HG02678 (cell line): Measurements from ENCODE around the gene C2CD5.
"Not testable (repeated sequence)": the region's sequence is repeated elsewhere in the genome, so short reads cannot be mapped to it uniquely, and the experiment has no call there.

Experiments used
- ATAC-seq: cut with Tn5 transposase; IDR thresholded peaks from one replicate; pipeline ENCODE4 v1.9.1; 2021; ENCODE audit warnings: mild to moderate bottlenecking, moderate library complexity; ENCODE audit not compliant: unreplicated experiment

C2CD5 gene

GRCh38 chr12:22536346-22536945, 7.9 kb downstream of the C2CD5 start:
- ATAC-seq: no peak

DNA sequence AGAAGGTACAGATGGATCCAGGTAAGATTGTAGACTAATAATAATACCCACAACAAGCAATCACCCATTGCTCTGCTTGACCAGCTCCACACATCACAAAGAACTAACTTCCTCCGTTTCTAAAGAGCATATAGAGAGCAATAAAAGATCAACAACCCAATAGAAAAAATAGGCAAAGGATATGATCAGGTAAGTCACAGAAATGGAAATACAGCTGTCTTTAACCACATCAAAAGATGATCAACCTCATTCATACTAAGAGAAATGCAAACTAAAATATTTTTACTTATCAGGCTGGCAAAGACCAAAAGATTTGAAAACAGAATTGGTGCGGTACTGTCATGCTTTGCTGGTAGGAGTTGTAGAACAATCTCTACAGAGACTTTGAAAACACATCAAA, 8.9 kb downstream of the C2CD5 start:
- ATAC-seq: no peak

- no peak for ATAC-seq
Observed at GRCh38 chr12:22535038-22535437, 9.3 kb downstream of the C2CD5 start.

- peak; percentile 52 for ATAC-seq
Observed at GRCh38 chr12:22533155-22533554, 11.2 kb downstream of the C2CD5 start.

DNA sequence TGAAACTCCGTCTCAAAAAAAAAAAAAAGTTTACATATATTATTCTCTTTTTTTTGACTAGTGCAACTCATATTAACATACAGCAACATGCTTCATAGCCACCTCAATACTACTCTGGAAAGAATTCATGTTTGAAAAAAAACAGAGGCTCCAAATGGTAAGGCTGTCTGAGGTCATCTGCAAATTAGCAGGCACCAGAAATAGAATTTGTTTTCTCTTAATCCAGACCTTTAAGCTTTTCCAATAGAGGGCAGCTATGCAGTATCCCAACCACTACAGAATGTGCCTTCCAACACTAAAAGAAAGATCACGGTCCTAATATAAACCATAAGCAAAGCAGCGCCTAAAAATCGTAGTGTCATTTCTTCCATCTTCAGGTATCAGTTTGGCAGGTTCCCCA, 12.0 kb downstream of the C2CD5 start:
- no peak for ATAC-seq

DNA sequence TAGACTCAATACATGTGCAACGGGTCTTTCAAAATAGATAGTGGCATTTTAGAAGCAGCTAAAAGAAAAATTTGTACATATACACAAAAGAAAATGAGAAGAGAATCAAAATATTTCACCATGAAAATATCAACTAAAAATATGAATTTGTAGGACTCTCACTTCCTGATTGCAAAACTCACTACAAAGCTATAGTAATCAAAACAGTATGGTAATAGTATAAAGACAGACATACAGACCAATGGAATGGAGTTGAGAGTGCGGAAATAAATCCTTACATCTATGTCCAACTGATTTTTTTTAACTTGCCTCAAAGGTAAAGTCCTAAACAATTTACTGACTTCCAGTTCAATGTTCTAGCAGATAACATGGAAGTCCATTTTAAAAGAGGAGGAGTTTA, 13.1 kb downstream of the C2CD5 start:
- ATAC-seq: no peak

DNA sequence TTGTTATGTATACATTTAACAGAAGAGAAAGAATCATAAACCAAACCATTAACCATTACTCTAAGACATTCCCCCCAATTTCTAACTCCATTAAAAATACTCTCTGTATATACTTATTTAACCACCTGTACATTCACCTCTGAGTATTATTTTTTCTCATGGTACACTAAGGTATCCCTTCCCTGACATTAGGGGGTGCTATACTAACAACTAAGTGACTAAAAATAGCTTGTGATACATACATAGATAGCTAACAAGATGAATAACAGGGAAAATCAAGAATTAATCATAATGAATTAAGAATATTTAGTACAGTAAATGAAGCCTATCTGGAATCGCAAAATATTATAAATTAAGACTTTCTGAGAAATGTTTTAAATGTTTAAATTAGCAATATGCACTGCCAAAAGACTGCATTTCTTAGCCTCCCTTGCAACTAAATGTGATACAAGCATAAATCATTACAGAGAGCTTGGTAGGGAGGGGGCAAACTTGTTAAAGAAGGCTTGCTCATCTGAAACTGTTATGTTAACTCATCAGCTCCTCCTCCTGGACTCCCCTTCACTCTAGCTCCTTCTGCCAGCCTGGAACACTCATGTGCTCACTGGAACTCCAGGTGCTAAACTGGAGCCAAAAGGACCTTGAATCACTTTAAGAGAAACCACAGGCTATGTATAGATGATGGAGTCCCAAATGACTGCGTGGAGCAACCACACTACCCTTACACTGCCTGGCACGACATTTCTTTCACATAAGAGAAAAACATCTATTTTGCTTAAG, 14.9 kb downstream of the C2CD5 start:
- ATAC-seq: peak; percentile 82

DNA sequence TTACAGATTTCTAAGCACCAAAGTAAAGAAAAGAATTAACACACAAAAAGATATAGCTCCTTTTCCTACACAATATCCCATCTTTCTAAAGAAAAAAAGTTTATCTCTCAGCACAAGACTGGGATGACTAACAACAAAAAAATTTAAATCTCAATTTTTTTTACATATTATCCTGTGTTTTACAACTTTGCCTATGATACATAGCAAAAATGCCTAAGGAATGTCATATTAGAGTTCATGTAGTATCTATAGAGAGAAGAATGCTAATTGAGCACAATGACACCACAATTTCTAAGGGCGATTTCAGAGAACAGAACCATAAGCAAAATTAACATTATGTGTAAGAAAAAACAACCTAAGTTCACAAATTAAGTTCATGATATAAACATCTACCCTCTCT, 16.3 kb downstream of the C2CD5 start:
- ATAC-seq: no peak

DNA sequence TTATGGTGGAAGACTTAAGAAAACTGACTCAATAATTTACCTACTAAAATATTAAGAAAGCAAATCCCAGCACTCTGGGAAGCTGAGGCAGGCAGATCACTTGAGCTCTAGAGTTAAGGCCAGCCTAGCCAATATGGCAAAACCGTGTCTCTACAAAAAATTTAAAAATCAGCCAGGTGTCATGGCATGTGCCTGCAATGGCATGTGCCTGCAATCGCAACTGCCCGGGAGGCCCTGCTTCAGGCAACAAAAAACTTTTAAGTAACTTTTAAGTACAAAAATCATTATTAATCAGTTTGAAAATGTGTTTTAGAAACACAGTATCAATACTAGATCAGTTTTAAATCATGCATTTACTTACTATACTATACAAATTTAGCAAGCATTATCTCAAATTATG, 17.5 kb downstream of the C2CD5 start:
- ATAC-seq: no peak

DNA sequence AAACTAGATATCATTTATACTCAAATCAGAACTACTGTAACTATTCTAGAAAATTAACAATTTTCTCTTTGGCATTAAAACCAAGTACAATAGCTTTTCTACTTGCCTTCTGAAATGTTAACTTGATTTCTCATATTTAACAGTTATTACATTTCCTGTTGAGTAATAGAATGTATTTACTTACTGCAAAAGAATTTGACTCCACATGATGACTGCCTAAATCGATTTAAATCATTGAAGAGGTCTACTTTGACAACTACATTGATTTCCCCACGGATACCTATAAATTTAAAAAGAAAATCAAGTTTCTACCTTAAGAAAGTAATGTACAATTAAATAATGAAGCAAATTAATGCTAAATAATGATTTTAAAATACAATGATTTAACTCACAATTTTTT, 18.9 kb downstream of the C2CD5 start:
- ATAC-seq: no peak

DNA sequence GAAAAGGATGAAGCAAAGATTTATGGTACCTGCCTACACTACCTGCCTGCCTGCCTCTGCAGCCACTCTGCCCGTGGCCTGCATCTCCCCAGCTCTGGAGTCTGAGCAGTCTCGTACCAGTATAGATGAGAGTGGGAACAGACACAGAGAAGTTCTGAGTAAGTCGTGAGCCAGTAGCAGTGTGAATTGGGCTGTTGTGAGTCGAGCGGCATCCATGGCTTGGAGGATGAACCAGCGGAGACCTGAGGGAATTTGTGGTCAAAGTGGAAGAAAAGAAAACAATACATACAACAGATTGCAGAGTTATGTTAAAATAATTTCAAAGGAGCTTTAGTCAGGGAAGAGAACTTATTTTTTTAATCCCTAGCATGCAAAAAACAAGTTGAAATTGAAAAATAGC, 25.3 kb downstream of the C2CD5 start:
- no peak for ATAC-seq

- ATAC-seq: no peak
Observed at GRCh38 chr12:22518060-22518719, 26.2 kb downstream of the C2CD5 start.

DNA sequence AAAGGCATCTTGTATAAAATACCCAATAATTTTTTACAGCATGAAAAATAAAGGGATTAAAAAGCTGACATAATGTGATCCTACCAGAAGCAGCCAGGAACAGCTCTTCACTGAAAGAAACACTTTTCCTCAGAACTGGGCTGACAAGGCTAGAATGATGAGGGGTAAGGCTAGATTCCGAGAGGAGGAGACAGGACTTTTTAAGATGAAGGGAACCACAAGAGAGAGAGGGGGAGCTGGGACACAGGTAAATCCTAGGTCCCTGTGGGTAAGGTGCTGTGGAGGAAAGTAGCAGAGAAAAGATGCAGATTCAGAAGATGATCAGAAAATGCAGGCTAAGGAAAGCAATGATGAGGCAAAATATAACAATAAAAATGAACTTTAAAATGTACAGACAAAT, 29.5 kb downstream of the C2CD5 start:
- ATAC-seq: no peak

DNA sequence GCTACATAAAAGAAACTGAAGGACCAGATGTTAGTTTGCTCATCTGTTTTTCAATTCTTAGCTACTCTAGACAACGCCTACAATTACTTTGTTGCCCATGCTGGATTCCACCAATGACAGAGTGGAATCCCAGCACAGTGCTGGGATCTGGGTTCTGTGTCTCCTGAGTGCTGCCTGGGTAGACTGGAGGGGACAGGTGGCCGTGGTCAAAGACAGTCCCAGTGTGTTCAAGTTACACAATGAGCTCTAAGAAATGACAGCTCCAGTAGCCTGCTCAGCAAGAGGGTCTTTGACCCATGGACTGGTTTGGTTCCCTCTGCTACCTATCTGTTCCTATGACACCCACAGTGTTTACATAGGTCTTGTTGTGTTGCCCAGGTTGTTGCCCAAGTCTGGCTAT, 38.5 kb downstream of the C2CD5 start:
- no peak for ATAC-seq

DNA sequence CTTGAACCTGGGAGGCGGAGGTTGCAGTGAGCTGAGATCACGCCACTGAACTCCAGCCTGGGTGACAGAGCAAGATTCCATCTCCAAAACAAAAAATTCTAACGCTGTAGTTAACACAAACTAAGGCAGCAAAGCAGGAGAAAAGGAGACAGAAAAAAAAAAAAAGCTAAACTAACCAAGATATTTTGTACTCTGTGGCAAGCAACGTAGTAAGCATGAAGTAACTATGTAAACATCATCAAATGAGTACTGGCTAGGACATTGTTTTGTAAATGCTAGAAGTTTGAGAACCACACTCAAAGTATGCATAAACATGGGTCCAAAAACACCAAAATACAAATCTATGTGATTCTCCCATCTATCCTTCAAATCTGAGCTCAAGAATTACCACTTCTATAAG, 44.2 kb downstream of the C2CD5 start:
- ATAC-seq: no peak

GRCh38 chr12:22499445-22499844, 44.9 kb downstream of the C2CD5 start:
- ATAC-seq: no peak

DNA sequence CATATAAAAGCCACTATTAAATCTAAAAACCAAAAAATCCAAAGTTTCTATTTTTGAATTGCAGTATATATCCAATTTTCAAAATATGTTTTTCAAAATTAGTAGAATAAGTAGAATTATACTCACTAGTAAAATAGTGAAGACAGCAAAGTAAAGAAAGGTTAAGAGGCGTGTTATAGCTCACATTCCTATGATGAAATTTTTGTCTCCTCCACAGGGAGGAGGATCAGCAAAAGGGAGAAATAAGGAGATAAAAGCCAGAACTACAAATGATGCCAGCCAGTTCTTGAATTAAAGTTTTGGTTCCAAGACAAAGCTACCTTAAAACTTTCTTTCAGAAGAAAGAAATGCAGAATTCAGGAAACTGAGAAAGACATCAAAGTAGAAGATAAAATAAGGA, 50.0 kb downstream of the C2CD5 start:
- ATAC-seq: no peak

- no peak for ATAC-seq
Observed at GRCh38 chr12:22491034-22491433, 53.3 kb downstream of the C2CD5 start.

- no peak for ATAC-seq
Observed at GRCh38 chr12:22488478-22488877, 55.9 kb downstream of the C2CD5 start.

GRCh38 chr12:22487683-22488082, 56.7 kb downstream of the C2CD5 start:
- not testable (repeated sequence) for ATAC-seq

DNA sequence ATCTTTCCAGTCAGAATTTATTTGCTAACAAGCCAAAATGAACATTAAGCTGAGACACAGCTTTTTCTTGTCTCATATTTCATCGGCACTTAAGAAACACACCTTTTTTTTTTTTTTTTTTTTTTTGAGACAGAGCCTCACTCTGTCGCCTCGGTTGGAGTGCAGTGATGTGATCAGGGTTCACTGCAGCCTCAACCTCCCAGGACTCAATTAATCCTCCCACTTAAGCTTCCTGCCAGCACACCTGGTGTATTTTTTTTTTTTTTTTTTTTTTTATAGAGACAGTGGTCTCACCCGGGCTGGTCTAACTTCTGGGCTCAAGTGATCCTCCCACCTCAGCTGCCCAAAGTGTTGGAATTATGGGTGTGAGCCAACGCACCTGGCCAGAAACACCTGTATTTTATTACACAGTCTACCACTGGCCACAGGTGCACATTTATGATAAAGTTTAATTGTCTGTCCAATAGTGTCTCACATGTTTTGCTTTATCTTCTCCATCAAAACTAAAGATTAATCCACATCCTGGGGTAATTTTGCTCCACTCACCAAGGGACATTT, 62.7 kb downstream of the C2CD5 start:
- ATAC-seq: no peak

DNA sequence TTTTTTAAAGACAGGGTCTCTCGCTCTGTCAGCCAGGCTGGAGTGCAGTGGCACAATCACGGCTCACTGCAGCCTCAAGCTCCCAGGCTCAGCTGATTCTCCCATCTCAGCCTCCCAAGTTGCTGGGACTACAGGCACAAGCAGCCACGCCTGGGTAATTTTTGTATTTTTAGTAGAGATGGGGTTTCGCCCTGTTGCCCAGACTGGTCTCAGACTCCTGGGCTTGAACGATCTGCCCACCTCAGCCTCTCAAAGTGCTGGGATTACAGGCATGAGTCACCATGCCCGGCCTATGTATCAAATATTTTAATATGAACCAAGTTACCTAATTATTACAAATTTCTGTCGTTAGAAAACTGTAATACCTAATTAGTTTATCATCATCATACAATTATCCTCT, 63.5 kb downstream of the C2CD5 start:
- not testable (repeated sequence) for ATAC-seq
